HL-60 (cell line): Measurements from ENCODE around the gene MCCC2.
"Not testable (repeated sequence)": the region's sequence is repeated elsewhere in the genome, so short reads cannot be mapped to it uniquely, and the experiment has no call there.

Experiments
- DNase-seq, 2 experiments: peaks; one replicate each; pipeline ENCODE4 v3.0.0-alpha.2; 2010 to 2020; ENCODE audit warnings: low read depth in 1 of 2, low spot score in 1 of 2
- H3K27ac ChIP-seq: fragments of 250-450 bp; sonication (Bioruptor Pico); replicated peaks from 2 replicates; pipeline ENCODE4 v1.5.1; 2020; ENCODE audit warnings: mild to moderate bottlenecking, moderate library complexity
- H3K27me3 ChIP-seq: fragments of 250-450 bp; sonication (Bioruptor Pico); 2 replicates; pipeline ENCODE4 v1.5.1; 2021; ENCODE audit warnings: mild to moderate bottlenecking, moderate library complexity; ENCODE audit not compliant: insufficient read depth, poor library complexity, severe bottlenecking
- H3K4me3 ChIP-seq: replicated peaks from 2 replicates; pipeline ENCODE4 v1.5.1; 2011; ENCODE audit warnings: mild to moderate bottlenecking, control low read depth, low read length; ENCODE audit not compliant: insufficient read depth
- GABPA ChIP-seq: IDR thresholded peaks from 2 replicates; pipeline ENCODE4 v1.6.1; 2012; ENCODE audit warnings: low read depth
- POLR2AphosphoS5 ChIP-seq: IDR thresholded peaks from 2 replicates; pipeline ENCODE4 v1.6.1; 2012; ENCODE audit warnings: low read depth
- SPI1 ChIP-seq: IDR thresholded peaks from 2 replicates; pipeline ENCODE4 v1.6.1; 2012; ENCODE audit warnings: low read depth, mild to moderate bottlenecking, borderline replicate concordance
- TF ChIP-seq, protein P1 (sequence below): IDR thresholded peaks from one replicate; pipeline ENCODE4 v1.5.1; 2011; ENCODE audit warnings: low read length, control low read depth, inconsistent platforms; ENCODE audit not compliant: insufficient read depth
- TF ChIP-seq, protein P2 (sequence below): IDR thresholded peaks from 2 replicates; pipeline ENCODE4 v1.6.1; 2012; ENCODE audit warnings: low read depth; ENCODE audit not compliant: insufficient replicate concordance

MCCC2 gene

DNA sequence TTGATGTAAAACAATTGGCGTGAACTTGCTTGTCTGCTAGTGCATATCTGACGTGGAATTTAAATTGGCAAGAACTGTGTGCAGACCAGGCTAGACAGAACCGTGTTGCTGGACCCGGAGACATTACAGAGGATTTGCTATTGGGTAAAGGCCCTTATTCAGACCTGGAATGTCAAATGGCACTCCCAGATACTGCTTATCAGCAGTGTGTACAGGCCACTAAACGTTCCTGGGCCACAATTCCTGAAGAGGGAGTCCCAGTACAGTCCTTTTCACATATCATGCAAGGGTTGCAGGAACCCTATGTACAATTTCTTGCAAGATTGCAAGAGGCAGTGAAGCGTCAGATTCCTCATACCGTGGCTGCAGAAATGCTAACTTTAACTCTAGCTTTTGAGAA lies 13.5 kb upstream of the MCCC2 start:
- Histone ChIP-seq H3K27me3 (no peaks in the 10 kb centered on the region), H3K27ac (no peak overlapping the region), H3K4me3 (no peak overlapping the region)
- DNase-seq: no peak
- no peak for TF ChIP-seq POLR2AphosphoS5
- TF ChIP-seq, protein P1, sequence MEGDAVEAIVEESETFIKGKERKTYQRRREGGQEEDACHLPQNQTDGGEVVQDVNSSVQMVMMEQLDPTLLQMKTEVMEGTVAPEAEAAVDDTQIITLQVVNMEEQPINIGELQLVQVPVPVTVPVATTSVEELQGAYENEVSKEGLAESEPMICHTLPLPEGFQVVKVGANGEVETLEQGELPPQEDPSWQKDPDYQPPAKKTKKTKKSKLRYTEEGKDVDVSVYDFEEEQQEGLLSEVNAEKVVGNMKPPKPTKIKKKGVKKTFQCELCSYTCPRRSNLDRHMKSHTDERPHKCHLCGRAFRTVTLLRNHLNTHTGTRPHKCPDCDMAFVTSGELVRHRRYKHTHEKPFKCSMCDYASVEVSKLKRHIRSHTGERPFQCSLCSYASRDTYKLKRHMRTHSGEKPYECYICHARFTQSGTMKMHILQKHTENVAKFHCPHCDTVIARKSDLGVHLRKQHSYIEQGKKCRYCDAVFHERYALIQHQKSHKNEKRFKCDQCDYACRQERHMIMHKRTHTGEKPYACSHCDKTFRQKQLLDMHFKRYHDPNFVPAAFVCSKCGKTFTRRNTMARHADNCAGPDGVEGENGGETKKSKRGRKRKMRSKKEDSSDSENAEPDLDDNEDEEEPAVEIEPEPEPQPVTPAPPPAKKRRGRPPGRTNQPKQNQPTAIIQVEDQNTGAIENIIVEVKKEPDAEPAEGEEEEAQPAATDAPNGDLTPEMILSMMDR: no peak

DNA sequence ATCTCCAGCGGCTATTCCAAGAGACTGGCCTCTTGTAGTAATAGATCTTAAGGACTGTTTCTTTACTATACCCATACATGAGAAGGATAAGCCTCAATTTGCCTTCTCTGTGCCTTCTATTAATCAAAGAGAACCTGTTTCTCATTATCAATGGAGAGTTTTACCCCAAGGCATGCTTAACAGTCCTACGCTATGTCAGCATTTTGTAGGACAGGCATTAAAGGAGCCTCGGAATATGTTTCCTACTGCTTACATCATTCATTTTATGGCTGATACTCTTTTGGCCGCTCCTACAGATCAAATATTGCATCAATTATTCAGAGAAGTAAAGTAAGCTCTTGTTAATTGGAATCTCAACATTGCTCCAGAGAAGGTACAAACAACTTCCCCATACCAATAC lies 11.6 kb upstream of the MCCC2 start:
- not testable (repeated sequence) for DNase-seq, H3K27ac ChIP-seq, H3K4me3 ChIP-seq, H3K27me3 ChIP-seq

DNA sequence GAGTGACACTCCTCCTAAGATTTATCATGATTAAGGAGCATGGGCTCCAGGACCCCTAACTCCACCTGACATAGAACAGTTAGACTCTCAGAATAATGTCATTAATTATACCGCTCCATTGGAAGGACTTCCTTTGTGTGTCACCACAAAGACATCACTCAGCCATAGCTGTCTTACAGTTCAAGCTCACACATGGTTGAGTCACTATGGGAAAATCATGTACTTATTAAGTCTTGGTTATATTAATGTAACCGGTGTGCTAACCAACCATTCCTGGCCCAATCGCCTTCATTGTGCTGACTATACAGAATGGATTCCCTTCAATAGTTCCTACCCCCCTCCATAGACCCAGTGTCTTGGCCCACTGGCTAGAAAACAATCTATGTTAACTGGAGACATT lies 10.9 kb upstream of the MCCC2 start:
- H3K27ac ChIP-seq: no peak overlapping the region
- no peak for DNase-seq
- H3K4me3 ChIP-seq: no peak overlapping the region
- no peaks in the 10 kb centered on the region for H3K27me3 ChIP-seq
- no peak for TF ChIP-seq SPI1
- TF ChIP-seq POLR2AphosphoS5: no peak
- TF ChIP-seq, protein P1: no peak
- TF ChIP-seq, protein P2, sequence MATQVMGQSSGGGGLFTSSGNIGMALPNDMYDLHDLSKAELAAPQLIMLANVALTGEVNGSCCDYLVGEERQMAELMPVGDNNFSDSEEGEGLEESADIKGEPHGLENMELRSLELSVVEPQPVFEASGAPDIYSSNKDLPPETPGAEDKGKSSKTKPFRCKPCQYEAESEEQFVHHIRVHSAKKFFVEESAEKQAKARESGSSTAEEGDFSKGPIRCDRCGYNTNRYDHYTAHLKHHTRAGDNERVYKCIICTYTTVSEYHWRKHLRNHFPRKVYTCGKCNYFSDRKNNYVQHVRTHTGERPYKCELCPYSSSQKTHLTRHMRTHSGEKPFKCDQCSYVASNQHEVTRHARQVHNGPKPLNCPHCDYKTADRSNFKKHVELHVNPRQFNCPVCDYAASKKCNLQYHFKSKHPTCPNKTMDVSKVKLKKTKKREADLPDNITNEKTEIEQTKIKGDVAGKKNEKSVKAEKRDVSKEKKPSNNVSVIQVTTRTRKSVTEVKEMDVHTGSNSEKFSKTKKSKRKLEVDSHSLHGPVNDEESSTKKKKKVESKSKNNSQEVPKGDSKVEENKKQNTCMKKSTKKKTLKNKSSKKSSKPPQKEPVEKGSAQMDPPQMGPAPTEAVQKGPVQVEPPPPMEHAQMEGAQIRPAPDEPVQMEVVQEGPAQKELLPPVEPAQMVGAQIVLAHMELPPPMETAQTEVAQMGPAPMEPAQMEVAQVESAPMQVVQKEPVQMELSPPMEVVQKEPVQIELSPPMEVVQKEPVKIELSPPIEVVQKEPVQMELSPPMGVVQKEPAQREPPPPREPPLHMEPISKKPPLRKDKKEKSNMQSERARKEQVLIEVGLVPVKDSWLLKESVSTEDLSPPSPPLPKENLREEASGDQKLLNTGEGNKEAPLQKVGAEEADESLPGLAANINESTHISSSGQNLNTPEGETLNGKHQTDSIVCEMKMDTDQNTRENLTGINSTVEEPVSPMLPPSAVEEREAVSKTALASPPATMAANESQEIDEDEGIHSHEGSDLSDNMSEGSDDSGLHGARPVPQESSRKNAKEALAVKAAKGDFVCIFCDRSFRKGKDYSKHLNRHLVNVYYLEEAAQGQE: no peak
- TF ChIP-seq GABPA: no peak

DNA sequence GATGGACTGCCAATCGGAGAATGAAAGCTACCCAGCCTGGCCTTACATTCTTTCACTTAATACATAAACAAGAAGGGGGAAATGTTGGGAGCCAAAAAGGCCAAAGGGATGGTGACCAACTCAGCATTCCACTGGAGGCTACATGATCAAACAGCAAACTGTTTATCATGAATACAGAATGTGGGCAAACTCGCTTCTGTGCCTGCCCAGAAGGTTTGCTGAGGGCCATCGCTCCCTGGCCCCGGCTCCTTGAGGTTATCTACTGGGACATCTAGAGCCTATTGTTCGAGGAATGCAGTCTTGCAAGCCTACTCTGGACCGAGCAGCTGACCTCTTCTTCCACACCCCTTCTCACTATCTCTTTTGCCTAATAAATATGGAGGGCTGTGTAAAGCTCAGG lies 9.3 kb upstream of the MCCC2 start:
- not testable (repeated sequence) for H3K27me3 ChIP-seq, H3K4me3 ChIP-seq, DNase-seq, H3K27ac ChIP-seq

DNA sequence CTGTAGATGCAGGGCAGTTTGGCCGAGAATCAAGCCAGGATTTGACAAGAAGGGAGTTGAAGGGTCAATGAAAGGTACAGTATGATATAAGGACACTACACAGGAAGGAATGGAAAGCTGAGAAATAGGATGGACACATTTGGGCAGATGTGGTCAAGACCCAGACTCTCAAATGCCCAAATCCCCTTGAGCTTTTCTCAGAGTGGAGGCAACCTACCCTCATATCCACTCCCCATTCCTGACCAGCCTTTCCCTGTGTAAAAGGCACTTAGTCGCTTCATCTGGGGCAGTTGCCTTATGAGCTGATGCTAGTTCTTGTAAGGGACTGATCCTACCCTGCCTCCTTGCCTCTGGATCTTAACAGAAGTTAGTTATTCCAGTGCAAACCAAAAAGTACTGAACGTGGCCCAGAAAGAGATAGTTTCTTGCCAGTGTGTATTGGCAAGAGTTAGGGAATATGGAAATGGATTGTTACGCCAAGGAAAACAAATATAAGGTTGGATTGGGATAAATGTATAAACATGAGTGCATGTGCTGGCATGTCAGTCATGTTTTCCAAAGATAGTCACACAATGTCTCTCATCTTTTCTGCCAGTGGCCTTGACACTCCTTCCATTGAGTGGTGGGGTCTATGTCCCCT lies 4.1 kb upstream of the MCCC2 start:
- no peak for DNase-seq
- TF ChIP-seq, protein P2: no peak
- no peak for TF ChIP-seq POLR2AphosphoS5
- no peak overlapping the region for H3K4me3 ChIP-seq
- H3K27ac ChIP-seq: no peak overlapping the region
- H3K27me3 ChIP-seq: no peaks in the 10 kb centered on the region
